ENCODE results near the gene HIBCH.
"Not testable (repeated sequence)": the region's sequence is repeated elsewhere in the genome, so short reads cannot be mapped to it uniquely, and the experiment has no call there.

Gene HIBCH

GRCh38 chr2:190343089-190343535 is 23.5 kb upstream of the HIBCH start:
- DNase-seq = no peak

- DNase-seq = no peak
These were observed 23.0 kb upstream of the HIBCH start for GRCh38 chr2:190342611-190343010.

GRCh38 chr2:190340369-190340768 is 20.7 kb upstream of the HIBCH start:
- peak in 1 of 3 donors; percentile 21 for DNase-seq

- DNase-seq = no peak
These were observed 19.8 kb upstream of the HIBCH start for GRCh38 chr2:190339394-190339793.

GRCh38 chr2:190338453-190338852 is 18.8 kb upstream of the HIBCH start:
- DNase-seq = no peak

- no peak for DNase-seq
These were observed 16.8 kb upstream of the HIBCH start for GRCh38 chr2:190336420-190336819.

- not testable (repeated sequence) for DNase-seq
These were observed 16.0 kb upstream of the HIBCH start for GRCh38 chr2:190335584-190335983.

GRCh38 chr2:190335225-190335559 is 15.6 kb upstream of the HIBCH start:
- no peak for DNase-seq

GRCh38 chr2:190334479-190335224 is 15.0 kb upstream of the HIBCH start:
- DNase-seq = no peak

- no peak for DNase-seq
These were observed 14.3 kb upstream of the HIBCH start for GRCh38 chr2:190333928-190334327.

GRCh38 chr2:190333395-190333794 is 13.8 kb upstream of the HIBCH start:
- DNase-seq = no peak

- no peak for DNase-seq
These were observed 9.0 kb upstream of the HIBCH start for GRCh38 chr2:190328573-190329147.

GRCh38 chr2:190327867-190328572 is 8.4 kb upstream of the HIBCH start:
- DNase-seq = no peak

GRCh38 chr2:190325588-190325987 is 6.0 kb upstream of the HIBCH start:
- DNase-seq = no peak

- DNase-seq = no peak
These were observed 3.8 kb upstream of the HIBCH start for GRCh38 chr2:190323406-190323805.

GRCh38 chr2:190320696-190321095 is 1.1 kb upstream of the HIBCH start:
- peak in 2 of 3 donors; percentile 4 to 43 for DNase-seq

- DNase-seq = peak in 1 of 3 donors; percentile 14
These were observed 583 bp downstream of the HIBCH start for GRCh38 chr2:190318931-190319554.

GRCh38 chr2:190318514-190318913 is 1.1 kb downstream of the HIBCH start:
- DNase-seq = no peak

GRCh38 chr2:190315273-190315672 is 4.4 kb downstream of the HIBCH start:
- DNase-seq = no peak

GRCh38 chr2:190313880-190314279 is 5.7 kb downstream of the HIBCH start:
- DNase-seq = no peak

- not testable (repeated sequence) for DNase-seq
These were observed 7.0 kb downstream of the HIBCH start for GRCh38 chr2:190312635-190313025.

- no peak for DNase-seq
These were observed 7.6 kb downstream of the HIBCH start for GRCh38 chr2:190311893-190312634.

GRCh38 chr2:190308031-190308430 is 11.6 kb downstream of the HIBCH start:
- DNase-seq = no peak
